Progenitor cell of endocrine pancreas (in vitro differentiated cells): ENCODE measurements around the gene ACSF3. TPM values are rescaled to one million over a fixed set of nuclear protein-coding genes. Genes with fewer than 3 reads are reported as not detected.

ENCODE experiments used
- DNase-seq: peaks from one replicate; pipeline ENCODE4 v3.0.0; 2021; ENCODE audit warnings: low spot score; ENCODE audit not compliant: unreplicated experiment
- H3K27ac Mint-ChIP-seq: 2 replicates; pipeline ENCODE4 v1.8.0; 2021; ENCODE audit warnings: mild to moderate bottlenecking, moderate library complexity, mixed read lengths
- H3K27me3 Mint-ChIP-seq: 2 replicates; pipeline ENCODE4 v1.8.0; 2021; ENCODE audit warnings: mixed read lengths
- H3K36me3 Mint-ChIP-seq: 2 replicates; pipeline ENCODE4 v1.8.0; 2022; ENCODE audit warnings: mixed read lengths; ENCODE audit not compliant: insufficient read depth
- H3K4me1 Mint-ChIP-seq: 2 replicates; pipeline ENCODE4 v1.8.0; 2021; ENCODE audit warnings: low read depth, mixed read lengths
- H3K4me3 Mint-ChIP-seq: 2 replicates; pipeline ENCODE4 v1.8.0; 2021; ENCODE audit warnings: low read depth, mild to moderate bottlenecking, moderate library complexity, mixed read lengths
- H3K9me3 Mint-ChIP-seq: 2 replicates; pipeline ENCODE4 v1.8.0; 2021; ENCODE audit warnings: low read depth, mixed read lengths
- CTCF ChIP-seq: fragments of 200-600 bp; sonication (generic); IDR thresholded peaks from one replicate; pipeline ENCODE4 v1.5.0; 2021; ENCODE audit warnings: antibody characterized with exemption, mild to moderate bottlenecking; ENCODE audit not compliant: unreplicated experiment
- total RNA-seq: library from RNA; stranded (reverse); gene quantifications from 2 replicates; pipeline ENCODE4 v1.2.1, GENCODE V29; 2021

Gene ACSF3
- total RNA-seq, 1 donor from 2014 or later = 31.3 TPM

DNA sequence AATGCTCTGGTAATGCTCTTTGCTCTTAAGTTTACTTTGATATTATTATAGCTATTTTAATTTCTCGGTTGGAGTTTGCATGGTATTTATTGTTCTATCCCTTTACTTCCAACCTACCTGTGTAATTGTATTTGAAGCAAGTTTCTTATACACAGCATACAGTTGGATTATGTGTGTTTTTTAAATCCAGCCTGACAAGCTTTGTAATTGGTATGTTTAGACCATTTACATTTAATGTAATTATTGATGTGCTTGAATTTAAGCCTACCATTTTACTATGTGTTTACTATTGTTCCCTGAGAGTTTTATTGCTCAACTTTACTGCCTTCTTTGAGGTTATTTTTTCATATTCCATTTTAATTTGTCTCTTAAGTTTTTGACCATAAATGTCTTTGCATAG is 35.7 kb downstream of the ACSF3 start:
- H3K4me3 Mint-ChIP-seq = no peak overlapping the region
- H3K9me3 Mint-ChIP-seq = peaks cover 17% of the 10 kb centered on the region
- no peak for DNase-seq
- TF ChIP-seq CTCF = no peak
- H3K4me1 Mint-ChIP-seq = no peaks in the 10 kb centered on the region
- peaks cover 40% of the 10 kb centered on the region for H3K36me3 Mint-ChIP-seq
- no peak overlapping the region for H3K27ac Mint-ChIP-seq
- H3K27me3 Mint-ChIP-seq = no peaks in the 10 kb centered on the region

DNA sequence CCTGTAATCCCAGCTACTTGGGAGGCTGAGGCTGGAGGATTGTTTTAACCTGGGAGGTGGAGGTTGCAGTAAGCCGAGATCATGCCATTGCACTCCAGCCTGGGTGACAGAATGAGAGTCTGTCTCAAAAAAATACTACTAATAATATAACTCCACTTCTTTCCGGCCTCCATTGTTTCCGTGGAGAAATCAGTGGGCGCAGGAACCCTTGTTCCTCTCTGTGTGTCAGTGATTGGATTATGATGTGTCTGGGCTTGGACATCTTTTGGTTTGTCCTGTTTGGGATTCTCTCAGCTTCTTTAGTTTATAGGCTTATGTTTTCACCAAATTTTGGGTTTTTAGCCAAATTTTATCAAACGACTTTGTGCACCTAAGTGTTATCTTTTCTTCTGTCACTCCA is 36.8 kb downstream of the ACSF3 start:
- no peak overlapping the region for H3K4me3 Mint-ChIP-seq
- no peaks in the 10 kb centered on the region for H3K4me1 Mint-ChIP-seq
- DNase-seq = no peak
- H3K27ac Mint-ChIP-seq = no peak overlapping the region
- H3K27me3 Mint-ChIP-seq = no peaks in the 10 kb centered on the region
- no peak for TF ChIP-seq CTCF
- H3K36me3 Mint-ChIP-seq = peaks cover 35% of the 10 kb centered on the region
- peaks cover 17% of the 10 kb centered on the region for H3K9me3 Mint-ChIP-seq

GRCh38 chr16:89131783-89132182 is 38.1 kb downstream of the ACSF3 start:
- H3K4me1 Mint-ChIP-seq = no peaks in the 10 kb centered on the region
- H3K27ac Mint-ChIP-seq = no peak overlapping the region
- peaks cover 12% of the 10 kb centered on the region for H3K9me3 Mint-ChIP-seq
- H3K36me3 Mint-ChIP-seq = peaks cover 34% of the 10 kb centered on the region
- no peaks in the 10 kb centered on the region for H3K27me3 Mint-ChIP-seq
- DNase-seq = no peak
- H3K4me3 Mint-ChIP-seq = no peak overlapping the region
- TF ChIP-seq CTCF = no peak

DNA sequence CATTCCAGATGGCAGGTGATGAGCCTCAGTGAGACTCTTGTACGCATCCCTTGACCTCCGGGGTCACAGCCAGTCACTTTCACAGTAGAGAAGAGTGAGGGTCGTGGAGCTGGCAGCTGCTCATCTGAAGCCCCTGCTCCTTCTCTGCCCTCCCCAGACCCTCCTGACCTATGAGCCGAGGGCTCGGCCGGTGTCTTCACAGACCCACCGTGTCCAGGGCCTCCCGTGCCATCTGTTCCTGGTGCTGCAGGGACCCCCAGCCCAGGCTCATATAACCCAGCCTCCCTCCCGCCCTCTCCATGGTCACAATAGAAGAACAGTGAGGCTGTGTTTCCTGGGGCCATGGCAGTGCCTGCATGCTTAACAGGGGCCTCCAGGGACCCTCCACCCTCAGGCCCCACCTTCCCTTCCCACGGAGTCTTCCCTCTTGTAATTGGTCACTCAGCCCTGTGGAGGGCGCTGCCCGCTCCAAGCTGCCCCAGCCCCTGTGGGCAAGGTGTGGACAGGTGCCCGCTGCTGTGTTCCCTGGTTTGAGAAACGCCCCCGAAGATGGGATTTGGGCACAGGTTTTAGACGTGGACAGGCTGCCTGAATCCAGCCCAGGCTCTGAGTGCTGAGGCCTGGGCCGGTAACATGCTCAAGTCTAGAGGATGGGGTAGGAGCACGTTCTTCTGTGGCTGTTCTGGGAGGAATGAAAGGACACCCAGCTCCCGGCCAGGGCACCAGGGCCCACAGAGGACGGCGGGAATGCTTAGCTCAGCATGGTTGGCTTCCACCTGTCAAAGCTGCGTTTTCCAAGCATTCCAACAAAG is 38.7 kb downstream of the ACSF3 start:
- Mint-ChIP-seq H3K27ac (no peak overlapping the region), H3K36me3 (peaks cover 32% of the 10 kb centered on the region), H3K9me3 (peaks cover 12% of the 10 kb centered on the region), H3K27me3 (no peaks in the 10 kb centered on the region), H3K4me3 (no peak overlapping the region), H3K4me1 (no peaks in the 10 kb centered on the region)
- no peak for DNase-seq
- no peak for TF ChIP-seq CTCF

- no peak for TF ChIP-seq CTCF
- H3K4me3 Mint-ChIP-seq = no peak overlapping the region
Observed at GRCh38 chr16:89133457-89134127, 39.9 kb downstream of the ACSF3 start.

More at GRCh38 chr16:89133457-89134127, 39.9 kb downstream of the ACSF3 start:
- DNase-seq = no peak
- Mint-ChIP-seq H3K4me1 (no peaks in the 10 kb centered on the region), H3K27ac (no peak overlapping the region), H3K36me3 (peaks cover 30% of the 10 kb centered on the region), H3K9me3 (peaks cover 12% of the 10 kb centered on the region), H3K27me3 (no peaks in the 10 kb centered on the region)
